Trophoblast cell (in vitro differentiated cells and primary cell): ENCODE data around the gene ATP8A2.

ENCODE experiments used
- DNase-seq, 2 donors: peaks; one replicate each; pipeline ENCODE4 v3.0.0-alpha.2; 2016
- H2AFZ ChIP-seq: 2 replicates; pipeline ENCODE4 v1.6.1; 2013; ENCODE audit warnings: low read length, moderate library complexity, mild to moderate bottlenecking; ENCODE audit not compliant: insufficient read depth, poor library complexity
- H2AK5ac ChIP-seq: 2 replicates; pipeline ENCODE4 v1.6.1; 2013; ENCODE audit warnings: mild to moderate bottlenecking, low read length
- H2BK120ac ChIP-seq: 2 replicates; pipeline ENCODE4 v1.6.1; 2013; ENCODE audit warnings: low read length, mild to moderate bottlenecking, moderate library complexity; ENCODE audit not compliant: insufficient read depth, poor library complexity
- H2BK12ac ChIP-seq: 2 replicates; pipeline ENCODE4 v1.6.1; 2013; ENCODE audit warnings: mild to moderate bottlenecking, low read length, moderate library complexity
- H2BK5ac ChIP-seq: 2 replicates; pipeline ENCODE4 v1.6.1; 2013; ENCODE audit warnings: low read length, low read depth, moderate library complexity, mild to moderate bottlenecking; ENCODE audit not compliant: poor library complexity
- H3K14ac ChIP-seq: 2 replicates; pipeline ENCODE4 v1.6.1; 2013; ENCODE audit warnings: mild to moderate bottlenecking, low read length
- H3K18ac ChIP-seq: 2 replicates; pipeline ENCODE4 v1.6.1; 2013; ENCODE audit warnings: mild to moderate bottlenecking, low read length
- H3K23ac ChIP-seq: 2 replicates; pipeline ENCODE4 v1.6.1; 2013; ENCODE audit warnings: low read length
- H3K27ac ChIP-seq: 2 replicates; pipeline ENCODE4 v1.5.1; 2013; ENCODE audit warnings: low read depth, mild to moderate bottlenecking, inconsistent platforms, low read length, moderate library complexity
- H3K27me3 ChIP-seq: 2 replicates; pipeline ENCODE4 v1.6.1; 2013; ENCODE audit warnings: inconsistent platforms, mild to moderate bottlenecking, low read length, moderate library complexity; ENCODE audit not compliant: insufficient read depth
- H3K36me3 ChIP-seq, 2 experiments: 1 replicate in 1 of 2; 2 replicates in 1 of 2; pipeline ENCODE4 v1.6.1; 2013; ENCODE audit warnings: low read length in 2 of 2, mild to moderate bottlenecking in 2 of 2, moderate library complexity in 1 of 2; ENCODE audit not compliant: insufficient read depth in 2 of 2, control insufficient read depth in 1 of 2
- H3K4ac ChIP-seq: 2 replicates; pipeline ENCODE4 v1.6.1; 2013; ENCODE audit warnings: low read depth, mild to moderate bottlenecking, low read length, moderate library complexity
- H3K4me1 ChIP-seq, 2 experiments: 1 replicate in 1 of 2; 2 replicates in 1 of 2; pipeline ENCODE4 v1.6.1; 2013; ENCODE audit warnings: low read length in 2 of 2, mild to moderate bottlenecking in 2 of 2, moderate library complexity in 1 of 2; ENCODE audit not compliant: insufficient read depth in 2 of 2, control insufficient read depth in 1 of 2
- H3K4me2 ChIP-seq: 2 replicates; pipeline ENCODE4 v1.6.1; 2013; ENCODE audit warnings: inconsistent platforms, mild to moderate bottlenecking, low read length, moderate library complexity
- H3K4me3 ChIP-seq: 2 replicates; pipeline ENCODE4 v1.5.1; 2013; ENCODE audit warnings: mild to moderate bottlenecking, low read depth, low read length, inconsistent platforms
- H3K79me1 ChIP-seq: one replicate; pipeline ENCODE4 v1.6.1; 2013; ENCODE audit warnings: low read length
- H3K79me2 ChIP-seq: 2 replicates; pipeline ENCODE4 v1.6.1; 2013; ENCODE audit warnings: low read length, mild to moderate bottlenecking; ENCODE audit not compliant: control insufficient read depth, insufficient read depth, poor library complexity
- H3K9ac ChIP-seq: 2 replicates; pipeline ENCODE4 v1.6.1; 2013; ENCODE audit warnings: mild to moderate bottlenecking, low read length
- H3K9me3 ChIP-seq: 2 replicates; pipeline ENCODE4 v1.6.1; 2013; ENCODE audit warnings: low read depth, mild to moderate bottlenecking, control low read depth, inconsistent platforms, low read length; ENCODE audit not compliant: insufficient read depth
- H4K12ac ChIP-seq: 2 replicates; pipeline ENCODE4 v1.6.1; 2013; ENCODE audit warnings: low read depth, mild to moderate bottlenecking, low read length, moderate library complexity
- H4K8ac ChIP-seq: 2 replicates; pipeline ENCODE4 v1.6.1; 2013; ENCODE audit warnings: low read depth, mild to moderate bottlenecking, low read length, moderate library complexity
- H4K91ac ChIP-seq: one replicate; pipeline ENCODE4 v1.6.1; 2013; ENCODE audit warnings: low read depth, mild to moderate bottlenecking, low read length, moderate library complexity
- WGBS: extraction: QIAGEN DNeasy Blood & Tissue Kit; methylation state at CpG from one replicate; pipeline ENCODE4 v1.1.7; 2013; ENCODE audit warnings: missing lambda C conversion rate; ENCODE audit not compliant: insufficient read length, insufficient coverage; ENCODE audit errors: extremely low coverage; 5-methylcytosine and 5-hydroxymethylcytosine counted together

Gene ATP8A2

GRCh38 chr13:25902455-25902854 lies 530.7 kb downstream of the ATP8A2 start:
- H2BK120ac ChIP-seq, result no peak overlapping the region
- no peaks in the 10 kb centered on the region for H3K27me3 ChIP-seq
- no peak overlapping the region for H4K12ac ChIP-seq
- no peak overlapping the region for H3K4me2 ChIP-seq
- H3K79me2 ChIP-seq, result no peaks in the 10 kb centered on the region
- no peak overlapping the region for H3K9ac ChIP-seq
- no peaks in the 10 kb centered on the region for H3K79me1 ChIP-seq
- no peak overlapping the region for H3K23ac ChIP-seq
- H2AK5ac ChIP-seq, result no peak overlapping the region
- no peak overlapping the region for H3K4ac ChIP-seq
- H3K36me3 ChIP-seq, result no peaks in the 10 kb centered on the region
- WGBS, result no CpG with 5 or more reads among the region's 6 CpGs
- H2BK5ac ChIP-seq, result no peak overlapping the region
- no peak for DNase-seq
- no peak overlapping the region for H2BK12ac ChIP-seq
- H3K14ac ChIP-seq, result no peak overlapping the region
- H4K91ac ChIP-seq, result no peak overlapping the region
- no peak overlapping the region for H3K18ac ChIP-seq
- H3K27ac ChIP-seq, result no peak overlapping the region
- H3K4me3 ChIP-seq, result no peak overlapping the region
- peaks cover 3 to 4% of the 10 kb centered on the region in 2 experiments for H3K4me1 ChIP-seq
- peaks cover 9% of the 10 kb centered on the region for H3K9me3 ChIP-seq
- H2AFZ ChIP-seq, result no peak overlapping the region
- H4K8ac ChIP-seq, result no peak overlapping the region

GRCh38 chr13:25902891-25903341 lies 531.1 kb downstream of the ATP8A2 start:
- H2BK120ac ChIP-seq, result no peak overlapping the region
- no peak overlapping the region for H4K12ac ChIP-seq
- H4K91ac ChIP-seq, result no peak overlapping the region
- no peak overlapping the region for H3K9ac ChIP-seq
- no peak for DNase-seq
- H3K36me3 ChIP-seq, result no peaks in the 10 kb centered on the region
- H2AK5ac ChIP-seq, result no peak overlapping the region
- no peaks in the 10 kb centered on the region for H3K79me1 ChIP-seq
- H3K14ac ChIP-seq, result no peak overlapping the region
- no peak overlapping the region for H3K27ac ChIP-seq
- H2BK5ac ChIP-seq, result no peak overlapping the region
- peaks cover 3 to 4% of the 10 kb centered on the region in 2 experiments for H3K4me1 ChIP-seq
- H3K23ac ChIP-seq, result no peak overlapping the region
- no peak overlapping the region for H3K18ac ChIP-seq
- H3K27me3 ChIP-seq, result no peaks in the 10 kb centered on the region
- H3K79me2 ChIP-seq, result no peaks in the 10 kb centered on the region
- H3K9me3 ChIP-seq, result peaks cover 9% of the 10 kb centered on the region
- no CpG with 5 or more reads among the region's 11 CpGs for WGBS
- no peak overlapping the region for H3K4me3 ChIP-seq
- no peak overlapping the region for H3K4ac ChIP-seq
- no peak overlapping the region for H2AFZ ChIP-seq
- no peak overlapping the region for H4K8ac ChIP-seq
- no peak overlapping the region for H3K4me2 ChIP-seq
- no peak overlapping the region for H2BK12ac ChIP-seq

- Histone ChIP-seq H3K23ac (no peak overlapping the region), H2BK5ac (no peak overlapping the region), H3K18ac (no peak overlapping the region), H3K27ac (no peak overlapping the region), H3K9ac (no peak overlapping the region), H2AFZ (no peak overlapping the region), H2BK12ac (no peak overlapping the region), H2BK120ac (no peak overlapping the region), H3K4me2 (no peak overlapping the region), H2AK5ac (no peak overlapping the region), H3K27me3 (no peaks in the 10 kb centered on the region), H3K4me1 (peaks cover 4 to 7% of the 10 kb centered on the region in 2 experiments), H3K4ac (no peak overlapping the region), H3K36me3 (no peaks in the 10 kb centered on the region), H3K79me1 (no peaks in the 10 kb centered on the region), H4K91ac (no peak overlapping the region), H4K8ac (no peak overlapping the region), H3K79me2 (no peaks in the 10 kb centered on the region), H3K14ac (no peak overlapping the region), H3K4me3 (no peak overlapping the region), H3K9me3 (no peaks in the 10 kb centered on the region), H4K12ac (no peak overlapping the region)
- no CpG with 5 or more reads among the region's 10 CpGs for WGBS
- no peak for DNase-seq
These were observed 533.1 kb downstream of the ATP8A2 start for GRCh38 chr13:25904830-25905229.

- H4K8ac ChIP-seq, result no peak overlapping the region
- no peak overlapping the region for H2AFZ ChIP-seq
- no peak overlapping the region for H3K4me3 ChIP-seq
- WGBS, result no CpG with 5 or more reads among the region's 5 CpGs
- H3K18ac ChIP-seq, result no peak overlapping the region
- no peak for DNase-seq
- H2BK120ac ChIP-seq, result no peak overlapping the region
- H3K9me3 ChIP-seq, result no peaks in the 10 kb centered on the region
- no peaks in the 10 kb centered on the region for H3K36me3 ChIP-seq
- no peak overlapping the region for H3K9ac ChIP-seq
- no peak overlapping the region for H3K14ac ChIP-seq
- no peak overlapping the region for H4K12ac ChIP-seq
- no peak overlapping the region for H2BK12ac ChIP-seq
- no peak overlapping the region for H3K23ac ChIP-seq
- no peak overlapping the region for H2AK5ac ChIP-seq
- no peaks in the 10 kb centered on the region for H3K27me3 ChIP-seq
- no peak overlapping the region for H3K4ac ChIP-seq
- no peaks in the 10 kb centered on the region for H3K79me2 ChIP-seq
- H4K91ac ChIP-seq, result no peak overlapping the region
- no peaks in the 10 kb centered on the region for H3K79me1 ChIP-seq
- no peak overlapping the region for H3K27ac ChIP-seq
- H3K4me2 ChIP-seq, result no peak overlapping the region
- H2BK5ac ChIP-seq, result no peak overlapping the region
- H3K4me1 ChIP-seq, result peaks cover 4 to 7% of the 10 kb centered on the region in 2 experiments
These were observed 533.8 kb downstream of the ATP8A2 start for GRCh38 chr13:25905611-25906010.
